Panc1 (cell line): ENCODE measurements around the gene UPK2. TPM values are rescaled to one million over a fixed set of nuclear protein-coding genes. Genes with fewer than 3 reads are reported as not detected.

ENCODE experiments used
- ATAC-seq: fragments of 200-7000 bp; cut with Tn5 transposase; 2 replicates; pipeline ENCODE4 v1.9.1; 2020; ENCODE audit warnings: mild to moderate bottlenecking, moderate library complexity
- BruUV-seq: library from RNA; stranded (reverse); fragments of 400-500 nt; replicated peaks from 2 replicates; lab custom pipeline; 2021; lab: Mats Ljungman, UMichigan
- CTCF ChIA-PET: fragments of 300-600 bp; sonication (Branson Sonifier 250); formaldehyde crosslinking; loops from one replicate; lab custom pipeline; 2022; ENCODE audit warnings: antibody characterized with exemption; lab: Charles Lee
- POLR2A ChIA-PET: fragments of 300-600 bp; sonication (Branson Sonifier 250); formaldehyde crosslinking; loops from one replicate; lab custom pipeline; 2022; ENCODE audit warnings: antibody characterized with exemption; lab: Charles Lee
- DNase-seq: peaks from one replicate; pipeline ENCODE4 v3.0.0-alpha.2; 2010; ENCODE audit warnings: low read depth, low spot score
- H3K27ac ChIP-seq: 2 replicates; pipeline ENCODE4 v1.5.1; 2011; ENCODE audit warnings: mild to moderate bottlenecking, low read length, inconsistent platforms
- H3K27me3 ChIP-seq: fragments of 200-500 bp; sonication (Bioruptor generic); 2 replicates; pipeline ENCODE4 v1.6.0; 2014; ENCODE audit warnings: low read length, inconsistent platforms; ENCODE audit not compliant: control insufficient read depth, insufficient read depth
- H3K36me3 ChIP-seq: fragments of 200-500 bp; sonication (Bioruptor generic); 2 replicates; pipeline ENCODE4 v1.5.1; 2014; ENCODE audit warnings: inconsistent platforms, mild to moderate bottlenecking, low read length, moderate library complexity; ENCODE audit not compliant: control insufficient read depth, insufficient read depth
- H3K4me1 ChIP-seq: 2 replicates; pipeline ENCODE4 v1.5.1; 2011; ENCODE audit warnings: inconsistent platforms, mild to moderate bottlenecking, low read length, moderate library complexity; ENCODE audit not compliant: control insufficient read depth, insufficient read depth
- H3K4me3 ChIP-seq, 2 experiments: 2 replicates each; pipeline ENCODE4 v1.5.1; 2011 to 2012; ENCODE audit warnings: low read depth in 2 of 2, low read length in 2 of 2, mild to moderate bottlenecking in 2 of 2, inconsistent platforms in 1 of 2, moderate library complexity in 1 of 2
- H3K9me3 ChIP-seq: fragments of 200-500 bp; sonication (Bioruptor generic); 2 replicates; pipeline ENCODE4 v1.5.1; 2014; ENCODE audit warnings: low read depth, mild to moderate bottlenecking, inconsistent platforms, low read length, moderate library complexity; ENCODE audit not compliant: control insufficient read depth, insufficient read depth
- CTCF ChIP-seq: fragments of 450-650 bp; IDR thresholded peaks from 2 replicates; pipeline ENCODE4 v1.5.1; 2017; ENCODE audit warnings: mild to moderate bottlenecking
- POLR2AphosphoS5 ChIP-seq: IDR thresholded peaks from 2 replicates; pipeline ENCODE4 v1.6.1; 2012; ENCODE audit warnings: mild to moderate bottlenecking, low read depth, low read length, moderate library complexity
- REST ChIP-seq, 2 experiments: IDR thresholded peaks; 2 replicates each; pipeline ENCODE4 v1.6.1; 2011 to 2012; ENCODE audit warnings: low read depth in 2 of 2, control low read depth in 1 of 2, low read length in 1 of 2, mild to moderate bottlenecking in 1 of 2, moderate library complexity in 1 of 2; ENCODE audit not compliant: insufficient read depth in 1 of 2
- SIN3A ChIP-seq: IDR thresholded peaks from 2 replicates; pipeline ENCODE4 v1.6.1; 2012; ENCODE audit warnings: low read depth, mild to moderate bottlenecking, low read length, moderate library complexity, borderline replicate concordance; ENCODE audit not compliant: insufficient read depth
- TCF7L2 ChIP-seq: IDR thresholded peaks from 2 replicates; pipeline ENCODE4 v1.6.1; 2011; ENCODE audit warnings: mild to moderate bottlenecking, low read depth, low read length, inconsistent platforms
- in situ Hi-C: cut with HindIII; loops from 2 replicates; pipeline ENCODE4 v1.10.0; 2016; ENCODE audit warnings: low sequenced_read_pairs, low pct_unique_long_range_greater_than_20kb
- intact Hi-C: fragments of 100-400 bp; cut with micrococcal nuclease; formaldehyde crosslinking; loops from one replicate; pipeline ENCODE4 v1.10.0; 2022; ENCODE audit not compliant: unreplicated experiment
- total RNA-seq: library from RNA; stranded (reverse); gene quantifications from one replicate; pipeline ENCODE4 v1.2.1, GENCODE V29; 2021; ENCODE audit not compliant: unreplicated experiment

Gene UPK2
- total RNA-seq, 1 experiment from 2014 or later = 0.92 TPM

GRCh38 chr11:118918686-118919280, 37.3 kb upstream of the UPK2 start:
- POLR2A ChIA-PET = no interaction called here
- CTCF ChIA-PET = interaction anchor here (0.7 kb wide), 1 partner anchor 10 kb away, joined by 5 read pairs; no protein-coding TSS in a partner anchor

GRCh38 chr11:118921121-118921928, 34.8 kb upstream of the UPK2 start:
- no peaks in the 10 kb centered on the region for H3K27me3 ChIP-seq
- no peak; the same call in none of the 2 replicates for TF ChIP-seq POLR2AphosphoS5
- TF ChIP-seq REST (IDR thresholded peaks at IDR 0.05; ENCODE audit: insufficient read depth in 1 of 2, low read depth in 2 of 2, low read length in 1 of 2) = no peak
- no peak for TF ChIP-seq CTCF
- TF ChIP-seq TCF7L2 = no peak
- no peak for TF ChIP-seq SIN3A
- DNase-seq (no peak), ATAC-seq (no peak)
- no peaks in the 10 kb centered on the region; the same call in 1 of the 2 replicates for H3K36me3 ChIP-seq
- H3K4me1 ChIP-seq = peaks cover 52% of the 10 kb centered on the region
- in situ Hi-C loops = no loop called here
- peak overlapping the region; percentile 97 for H3K27ac ChIP-seq
- intact Hi-C loops = no loop called here
- ChIA-PET CTCF (no interaction called here), POLR2A (interaction anchor here (1.8 kb wide), 1 partner anchor 13 kb away, joined by 11 read pairs; no protein-coding TSS in a partner anchor)
- peak overlapping the region; percentile 81 to 99 for H3K4me3 ChIP-seq
- BruUV-seq = no TSS peak
- no peaks in the 10 kb centered on the region for H3K9me3 ChIP-seq

More at GRCh38 chr11:118918686-118919280, 37.3 kb upstream of the UPK2 start:
- ATAC-seq (no peak), DNase-seq (no peak)
- intact Hi-C loops = no loop called here
- H3K36me3 ChIP-seq = no peaks in the 10 kb centered on the region; the same call in none of the 2 replicates
- H3K4me3 ChIP-seq = peak overlapping the region; percentile 81 to 99
- H3K9me3 ChIP-seq = no peaks in the 10 kb centered on the region
- peaks cover 78% of the 10 kb centered on the region for H3K4me1 ChIP-seq
- H3K27me3 ChIP-seq = no peaks in the 10 kb centered on the region
- in situ Hi-C loops = no loop called here
- H3K27ac ChIP-seq = peak overlapping the region; percentile 99
- no TSS peak for BruUV-seq
- TF ChIP-seq TCF7L2 (no peak), SIN3A (0 out of 2 replicates have a peak, but pooled peaks have one; percentile 37)
